Measurements from ENCODE around the gene SHE.

DNA sequence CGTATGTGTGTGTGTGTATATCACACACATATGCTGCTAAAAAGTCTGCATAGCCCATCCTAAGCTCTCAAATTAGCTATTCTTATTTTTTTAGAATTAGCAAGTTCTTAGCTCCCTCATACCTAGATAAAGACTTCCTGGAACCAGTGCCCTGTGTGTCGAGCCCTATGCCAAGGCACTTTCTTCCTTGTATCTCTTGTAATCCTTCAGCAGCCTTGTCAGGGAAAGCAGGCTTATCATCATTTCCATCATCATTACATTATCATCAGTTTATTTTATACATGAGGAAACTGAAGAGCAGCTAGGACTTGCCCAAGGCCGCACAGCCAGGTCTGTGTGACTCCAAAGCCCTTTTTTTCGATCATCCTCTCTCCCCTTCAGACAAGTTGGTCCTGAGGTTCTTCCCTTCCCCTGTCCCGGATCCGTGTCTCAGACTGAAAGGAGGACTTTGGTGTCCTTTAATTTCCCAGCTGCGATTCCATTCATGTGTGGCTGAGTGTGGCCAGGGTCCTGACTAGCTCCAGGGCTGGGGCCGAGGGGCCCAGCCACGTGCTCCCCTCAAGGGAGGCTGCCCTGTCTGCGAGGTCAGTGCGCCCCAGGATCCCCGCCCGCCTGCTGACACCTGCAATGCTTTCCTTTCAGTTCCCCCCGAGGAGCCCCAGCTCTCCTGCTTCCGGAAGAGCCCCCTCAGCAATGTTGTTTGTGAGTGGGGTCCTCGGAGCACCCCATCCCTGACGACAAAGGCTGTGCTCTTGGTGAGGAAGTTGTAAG lies 72.2 kb downstream of the SHE start:
- TF ChIP-seq YY1 (IDR thresholded peaks at IDR 0.05) (no peak), CTCF (IDR thresholded peaks at IDR 0.05; ENCODE audit: low read depth, low read length, missing input control) (no peak), HNF4G (IDR thresholded peaks at IDR 0.05) (no peak), REST (IDR thresholded peaks at IDR 0.05) (no peak), RXRA (IDR thresholded peaks at IDR 0.05) (no peak), FOXA1 (IDR thresholded peaks at IDR 0.05) (no peak)
- TF ChIP-seq, protein P1, sequence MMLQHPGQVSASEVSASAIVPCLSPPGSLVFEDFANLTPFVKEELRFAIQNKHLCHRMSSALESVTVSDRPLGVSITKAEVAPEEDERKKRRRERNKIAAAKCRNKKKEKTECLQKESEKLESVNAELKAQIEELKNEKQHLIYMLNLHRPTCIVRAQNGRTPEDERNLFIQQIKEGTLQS (IDR thresholded peaks at IDR 0.05), result no peak

All from liver (tissue), 3 donors.